ENCODE data around the gene CRP. TPM values are rescaled to one million over a fixed set of nuclear protein-coding genes. Genes with fewer than 3 reads are reported as not detected.
"Not testable (repeated sequence)": the region's sequence is repeated elsewhere in the genome, so short reads cannot be mapped to it uniquely, and the experiment has no call there.

Gene CRP
- polyA plus RNA-seq, 6 donors from 2014 or later: not detected

- Mint-ChIP-seq H3K27me3 (peaks cover 13 to 22% (median 20%) of the 10 kb centered on the region in 3 donors), H3K9me3 (peaks cover 0 to 2% (median 0%) of the 10 kb centered on the region in 7 donors), H3K27ac (no peak overlapping the region), H3K36me3 (no peaks in the 10 kb centered on the region), H3K4me3 (no peak overlapping the region), H3K4me1 (no peaks in the 10 kb centered on the region)
- no peak for DNase-seq
- no peak for ATAC-seq (ENCODE audit: low read depth in 2 of 2)
Measured at GRCh38 chr1:159678939-159679338, 35.5 kb downstream of the CRP start.

GRCh38 chr1:159675046-159675445 is 39.3 kb downstream of the CRP start:
- Mint-ChIP-seq H3K36me3 (no peaks in the 10 kb centered on the region), H3K4me1 (no peaks in the 10 kb centered on the region), H3K4me3 (no peak overlapping the region), H3K9me3 (no peaks in the 10 kb centered on the region), H3K27me3 (peaks cover 19 to 32% (median 27%) of the 10 kb centered on the region in 3 donors), H3K27ac (peak overlapping the region in 1 of 6 donors; percentile 7)
- ATAC-seq (ENCODE audit: low read depth in 2 of 2) (no peak), DNase-seq (no peak)

- H3K27ac Mint-ChIP-seq; ATAC-seq (ENCODE audit: low read depth in 2 of 2); H3K36me3 Mint-ChIP-seq; H3K4me1 Mint-ChIP-seq; H3K9me3 Mint-ChIP-seq; H3K4me3 Mint-ChIP-seq; DNase-seq: not testable (repeated sequence)
- peaks cover 12 to 47% (median 27%) of the 10 kb centered on the region in 3 donors for H3K27me3 Mint-ChIP-seq
Measured at GRCh38 chr1:159672390-159672789, 42.0 kb downstream of the CRP start.

DNA sequence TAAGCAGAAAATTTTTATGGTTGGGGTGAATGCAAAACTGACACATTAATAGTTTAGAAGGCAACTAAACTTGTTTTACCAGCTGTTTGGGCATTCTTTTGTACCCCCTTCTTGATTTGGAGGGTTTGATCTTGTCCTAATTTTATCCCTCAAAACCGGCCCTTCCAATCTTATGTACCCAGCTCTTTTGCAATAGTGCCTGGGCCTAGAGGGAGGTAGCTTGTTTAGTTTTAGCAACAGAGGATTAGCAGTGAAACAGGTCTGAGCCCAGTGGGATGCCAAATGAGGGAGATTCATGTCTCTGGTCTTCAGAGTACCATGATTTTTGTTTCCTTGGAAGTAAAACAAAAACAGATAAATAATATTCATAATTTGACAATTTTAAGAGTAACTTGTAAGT is 45.1 kb downstream of the CRP start:
- H3K4me1 Mint-ChIP-seq: no peaks in the 10 kb centered on the region
- peaks cover 0 to 2% of the 10 kb centered on the region in 2 donors for H3K36me3 Mint-ChIP-seq
- peaks cover 0 to 39% (median 29%) of the 10 kb centered on the region in 3 donors for H3K27me3 Mint-ChIP-seq
- no peak overlapping the region for H3K27ac Mint-ChIP-seq
- DNase-seq (no peak), ATAC-seq (ENCODE audit: low read depth in 2 of 2) (no peak)
- H3K9me3 Mint-ChIP-seq: peaks cover 2 to 11% (median 7%) of the 10 kb centered on the region in 7 donors
- H3K4me3 Mint-ChIP-seq: no peak overlapping the region

GRCh38 chr1:159668739-159669138 is 45.6 kb downstream of the CRP start:
- ATAC-seq (ENCODE audit: low read depth in 2 of 2) (no peak), DNase-seq (no peak)
- Mint-ChIP-seq H3K9me3 (peaks cover 4 to 16% (median 13%) of the 10 kb centered on the region in 7 donors), H3K27me3 (peaks cover 0 to 33% (median 24%) of the 10 kb centered on the region in 3 donors), H3K36me3 (peaks cover 0 to 8% of the 10 kb centered on the region in 2 donors), H3K4me1 (peaks cover 0 to 1% (median 0%) of the 10 kb centered on the region in 3 donors), H3K27ac (no peak overlapping the region), H3K4me3 (no peak overlapping the region)

DNA sequence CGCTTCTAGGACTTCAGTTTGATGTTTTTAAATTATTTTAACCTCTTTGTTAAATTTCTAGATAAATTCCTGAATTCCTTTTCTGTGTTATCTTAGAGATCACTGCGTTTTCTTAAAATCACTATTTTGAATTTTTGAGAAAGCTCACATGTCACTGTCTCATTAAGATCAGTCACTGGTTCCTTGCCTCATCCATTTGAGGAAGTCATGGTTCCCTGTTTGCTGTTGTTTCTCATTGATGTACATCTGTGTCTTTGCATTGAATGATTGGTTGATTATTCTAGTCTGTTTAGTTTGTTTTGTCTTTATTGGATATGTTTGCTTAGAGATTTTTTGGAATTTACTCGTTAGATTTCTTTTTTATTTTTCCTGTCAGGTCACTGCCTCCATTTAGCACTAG is 50.1 kb downstream of the CRP start:
- Mint-ChIP-seq H3K4me3 (no peak overlapping the region), H3K4me1 (peaks cover 0 to 4% (median 0%) of the 10 kb centered on the region in 3 donors), H3K36me3 (peaks cover 11 to 14% of the 10 kb centered on the region in 2 donors), H3K9me3 (peaks cover 16 to 53% (median 25%) of the 10 kb centered on the region in 7 donors), H3K27ac (no peak overlapping the region), H3K27me3 (peaks cover 0 to 21% (median 18%) of the 10 kb centered on the region in 3 donors)
- DNase-seq (no peak), ATAC-seq (ENCODE audit: low read depth in 2 of 2) (no peak)

DNA sequence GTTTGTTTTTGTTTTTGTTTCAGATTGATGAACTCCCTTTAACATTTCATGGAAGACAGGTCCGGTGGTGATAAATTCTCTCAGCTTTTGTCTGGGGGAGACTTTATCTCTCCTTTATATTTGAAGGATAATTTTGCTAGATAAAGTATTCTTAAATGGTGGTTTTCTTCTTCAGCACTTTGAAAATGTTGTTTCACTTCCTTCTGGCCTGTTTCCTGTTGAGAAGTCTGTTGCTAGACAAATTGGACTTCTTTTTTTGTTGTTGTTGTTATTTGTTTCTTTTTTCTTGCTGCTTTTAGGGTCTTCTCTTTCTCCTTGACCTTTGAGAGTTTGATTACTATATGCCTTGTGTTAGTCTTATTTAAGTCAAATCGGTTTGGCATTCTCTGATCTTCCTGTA is 50.8 kb downstream of the CRP start:
- Mint-ChIP-seq H3K36me3 (peaks cover 11 to 14% of the 10 kb centered on the region in 2 donors), H3K4me1 (peaks cover 0 to 4% (median 0%) of the 10 kb centered on the region in 3 donors), H3K4me3 (no peak overlapping the region), H3K27ac (no peak overlapping the region), H3K27me3 (peaks cover 0 to 18% (median 18%) of the 10 kb centered on the region in 3 donors), H3K9me3 (peaks cover 16 to 53% (median 25%) of the 10 kb centered on the region in 7 donors)
- no peak for DNase-seq
- no peak for ATAC-seq (ENCODE audit: low read depth in 2 of 2)

Other genes with a start within 250 kb of the CRP start
- not detected for gene OR10J5, start 178.6 kb downstream of the CRP start, polyA plus RNA-seq (ENCODE audit: low read depth in 6 of 6)
- not detected for gene APCS, start 126.8 kb downstream of the CRP start, polyA plus RNA-seq (ENCODE audit: low read depth in 6 of 6)
- gene DUSP23, start 66.4 kb upstream of the CRP start, polyA plus RNA-seq (ENCODE audit: low read depth in 6 of 6): 10 to 100 TPM; 24.3 to 31.5 (median 28.7) TPM
- gene FCRL6, start 87.8 kb upstream of the CRP start, polyA plus RNA-seq (ENCODE audit: low read depth in 6 of 6): 1 to 10 TPM in 1 of 6 donors, under 1 TPM in 3, not detected in 2; 0.11 to 1.2 (median 0.24) TPM
- gene SLAMF8, start 112.3 kb upstream of the CRP start, polyA plus RNA-seq (ENCODE audit: low read depth in 6 of 6): not detected
- gene VSIG8, start 148.1 kb upstream of the CRP start, polyA plus RNA-seq (ENCODE audit: low read depth in 6 of 6): not detected
- gene CFAP45, start 185.6 kb upstream of the CRP start, polyA plus RNA-seq (ENCODE audit: low read depth in 6 of 6): under 1 TPM in 5 of 6 donors, not detected in 1; 0.29 to 0.93 (median 0.41) TPM
- 1,000 to 10,000 TPM; 1,235 to 1,676 (median 1,380) TPM for gene TAGLN2, start 210.9 kb upstream of the CRP start, polyA plus RNA-seq (ENCODE audit: low read depth in 6 of 6)
- gene IGSF9, start 231.0 kb upstream of the CRP start, polyA plus RNA-seq (ENCODE audit: low read depth in 6 of 6): under 1 TPM in 4 of 6 donors, not detected in 2; 0.16 to 0.97 (median 0.41) TPM
- not detected for gene SLAMF9, start 239.6 kb upstream of the CRP start, polyA plus RNA-seq (ENCODE audit: low read depth in 6 of 6)

Data from naive B cell (primary cell).